GM18511 (cell line): ENCODE results near the gene TMEM132C.

Source experiments
- ATAC-seq: cut with Tn5 transposase; IDR thresholded peaks from one replicate; pipeline ENCODE4 v1.9.1; 2021; ENCODE audit warnings: mild to moderate bottlenecking, moderate library complexity; ENCODE audit not compliant: unreplicated experiment

The TMEM132C gene

GRCh38 chr12:128693771-128694170 is 426.8 kb downstream of the TMEM132C start:
- ATAC-seq = no peak

GRCh38 chr12:128694445-128694844 is 427.5 kb downstream of the TMEM132C start:
- ATAC-seq = no peak

- no peak for ATAC-seq
Observed at GRCh38 chr12:128695697-128696096, 428.7 kb downstream of the TMEM132C start.

GRCh38 chr12:128698301-128698972 is 431.5 kb downstream of the TMEM132C start:
- ATAC-seq = no peak

GRCh38 chr12:128699106-128699505 is 432.1 kb downstream of the TMEM132C start:
- no peak for ATAC-seq

- ATAC-seq = no peak
Observed at GRCh38 chr12:128702371-128702770, 435.4 kb downstream of the TMEM132C start.

DNA sequence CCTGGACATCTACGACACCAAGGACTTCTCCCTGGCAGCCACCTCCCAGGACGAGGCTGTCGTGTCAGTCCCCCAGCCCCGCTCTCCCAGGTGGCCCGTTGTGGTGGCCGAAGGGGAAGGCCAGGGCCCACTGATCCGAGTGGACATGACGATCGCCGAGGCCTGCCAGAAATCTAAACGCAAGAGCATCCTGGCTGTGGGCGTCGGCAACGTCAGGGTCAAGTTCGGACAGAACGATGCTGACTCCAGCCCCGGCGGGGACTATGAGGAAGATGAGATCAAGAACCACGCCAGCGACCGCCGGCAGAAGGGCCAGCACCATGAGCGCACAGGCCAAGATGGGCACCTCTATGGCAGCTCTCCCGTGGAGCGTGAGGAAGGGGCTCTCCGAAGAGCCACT is 438.2 kb downstream of the TMEM132C start:
- ATAC-seq = no peak

DNA sequence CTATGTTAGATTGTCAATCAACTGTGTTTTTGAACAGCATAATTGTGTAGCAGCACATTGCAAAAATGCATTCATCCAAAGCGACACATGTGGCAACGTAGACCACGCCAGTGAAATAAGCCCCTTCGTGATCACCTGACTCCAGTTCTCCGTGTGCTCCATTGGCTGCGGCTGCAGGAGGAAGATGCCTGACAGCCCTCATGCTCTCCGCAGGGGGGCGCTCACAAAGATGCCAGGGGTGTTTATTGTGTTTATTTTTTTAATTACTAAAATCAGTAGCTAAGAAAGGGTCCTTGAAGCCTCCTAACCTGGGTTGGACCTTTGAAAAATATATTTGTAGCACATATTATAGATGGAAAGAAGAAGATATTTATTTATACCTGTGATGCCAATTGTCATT is 440.5 kb downstream of the TMEM132C start:
- ATAC-seq = no peak

DNA sequence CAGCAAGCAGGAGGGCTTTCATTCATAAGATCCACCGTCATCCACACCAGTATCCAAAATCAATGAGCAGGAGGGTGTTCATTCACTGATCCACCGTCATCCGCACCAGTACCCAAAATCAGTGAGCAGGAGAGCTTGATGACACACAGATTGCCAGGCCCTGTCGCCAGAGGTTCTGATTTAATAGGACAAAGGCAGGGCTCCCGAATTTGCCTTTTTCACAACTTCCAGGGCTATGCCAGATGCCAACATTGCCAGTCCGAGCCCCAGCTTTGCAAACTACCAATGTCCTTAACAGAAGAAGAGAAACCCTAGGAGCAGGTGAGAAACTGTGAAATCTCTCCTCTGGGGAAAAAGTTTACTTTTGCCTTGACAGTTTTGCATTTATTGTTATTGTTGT is 441.8 kb downstream of the TMEM132C start:
- ATAC-seq = no peak

GRCh38 chr12:128709660-128710059 is 442.7 kb downstream of the TMEM132C start:
- no peak for ATAC-seq

- ATAC-seq = no peak
Observed at GRCh38 chr12:128711486-128711885, 444.5 kb downstream of the TMEM132C start.

- ATAC-seq = no peak
Observed at GRCh38 chr12:128712622-128713021, 445.7 kb downstream of the TMEM132C start.

DNA sequence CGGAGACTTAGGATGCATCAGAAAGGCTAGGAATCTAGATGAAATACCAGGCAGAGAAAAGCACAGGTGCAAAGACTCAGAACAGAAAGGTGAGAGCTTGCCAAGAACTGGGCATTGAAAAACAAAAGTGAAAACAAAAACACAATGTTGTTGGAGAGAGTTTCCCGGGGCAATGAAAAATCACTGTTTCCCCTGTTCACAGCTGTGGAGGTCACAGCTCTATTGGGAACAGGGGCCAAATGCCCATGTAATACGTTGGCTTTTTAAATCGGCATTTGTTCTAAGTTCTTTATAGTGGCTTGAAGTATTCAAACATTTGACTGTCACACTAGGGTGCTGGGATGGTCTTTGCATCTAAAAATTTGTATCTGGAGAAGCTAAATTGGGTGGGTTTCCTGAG is 448.5 kb downstream of the TMEM132C start:
- no peak for ATAC-seq

DNA sequence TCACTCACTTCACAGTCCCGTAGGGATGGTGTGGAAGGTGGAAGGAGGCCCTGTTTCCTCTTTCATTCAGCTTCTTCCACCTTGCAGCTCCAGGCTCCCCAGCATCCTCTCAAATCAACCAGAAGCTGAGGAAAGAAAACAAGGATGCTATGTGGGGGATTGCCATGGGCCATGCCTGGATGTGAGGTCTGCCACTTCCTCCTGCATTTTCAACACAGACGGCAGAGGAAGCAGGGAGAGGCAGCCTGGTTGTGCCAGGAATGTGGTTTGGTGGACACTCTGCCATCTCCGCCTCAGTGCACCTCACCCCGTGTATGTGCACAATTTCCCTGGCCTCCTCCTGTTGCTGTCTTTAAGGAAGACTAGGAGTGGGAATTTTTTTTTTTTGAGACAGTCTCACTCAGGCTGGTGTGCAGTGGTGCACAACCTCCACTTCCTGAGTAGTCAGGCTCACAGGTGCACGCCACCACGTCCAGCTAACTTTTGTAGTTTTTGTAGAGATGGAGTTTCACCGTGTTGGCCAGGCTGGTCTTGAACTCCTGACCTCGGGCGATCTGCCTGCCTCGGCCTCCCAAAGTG is 457.6 kb downstream of the TMEM132C start:
- ATAC-seq = no peak

DNA sequence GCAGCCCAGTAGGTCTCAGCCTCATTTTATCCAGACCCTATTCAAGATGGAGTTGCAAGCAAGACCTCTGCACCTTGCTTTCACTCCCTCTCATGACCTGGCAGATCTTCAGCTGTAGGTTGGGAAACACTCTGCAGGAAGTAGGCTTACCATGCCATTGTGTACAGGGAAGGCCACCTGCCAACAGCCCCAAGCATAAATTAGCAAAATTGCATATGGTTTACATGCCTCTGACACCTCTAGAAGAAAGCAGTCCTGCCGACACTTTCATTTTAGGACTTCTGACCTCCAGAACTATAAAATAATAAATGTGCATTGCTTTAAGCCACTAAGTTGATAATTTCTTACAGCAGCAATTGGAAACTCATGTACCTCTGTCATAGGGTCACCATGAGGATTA is 459.9 kb downstream of the TMEM132C start:
- no peak for ATAC-seq

- no peak for ATAC-seq
Observed at GRCh38 chr12:128727461-128727860, 460.5 kb downstream of the TMEM132C start.

DNA sequence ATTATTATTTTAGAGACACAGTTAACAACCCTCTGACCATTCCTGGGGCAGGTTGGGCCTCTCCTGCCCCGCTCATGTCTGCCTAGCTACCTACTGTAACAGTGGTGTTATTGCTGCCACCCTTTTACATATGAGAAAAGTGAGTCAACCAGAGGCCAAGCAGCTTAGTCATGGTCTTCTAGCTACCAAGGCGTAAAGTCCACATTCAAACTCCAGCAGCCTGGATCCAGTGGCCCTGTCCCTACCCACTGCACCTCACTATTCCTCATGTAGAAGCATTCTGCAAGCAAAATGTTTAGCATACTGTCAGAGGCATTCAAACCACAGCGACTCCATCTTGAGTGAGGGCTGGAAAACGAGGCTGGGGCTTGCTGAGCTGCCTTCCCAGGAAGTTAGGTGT is 461.0 kb downstream of the TMEM132C start:
- ATAC-seq = no peak

GRCh38 chr12:128729628-128730121 is 462.7 kb downstream of the TMEM132C start:
- ATAC-seq = no peak

GRCh38 chr12:128734371-128734770 is 467.4 kb downstream of the TMEM132C start:
- ATAC-seq = no peak

GRCh38 chr12:128737292-128737966 is 470.5 kb downstream of the TMEM132C start:
- no peak for ATAC-seq

DNA sequence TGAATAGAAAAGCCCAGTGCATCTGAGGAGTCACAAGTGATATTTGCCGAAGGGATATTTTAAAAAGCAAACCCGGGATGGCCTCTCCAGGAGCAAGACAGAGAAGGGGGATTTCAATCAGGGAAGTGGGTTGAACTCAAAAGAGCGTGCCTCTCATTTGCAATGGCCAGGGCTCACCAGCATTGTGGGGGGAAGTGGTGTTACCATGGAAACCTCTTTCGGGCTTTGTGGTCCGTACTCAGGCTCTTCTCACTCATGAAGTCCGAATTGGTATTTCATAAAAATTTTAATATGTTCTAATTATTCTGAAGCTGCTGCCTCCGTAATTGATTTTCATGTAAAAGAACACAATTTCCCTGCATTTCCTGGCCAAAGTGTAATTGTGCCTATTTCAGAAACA is 476.9 kb downstream of the TMEM132C start:
- ATAC-seq = no peak
